Erythroblast (primary cell): Measurements from ENCODE around the gene HGF.

Experiments used
- GATA1 ChIP-seq: IDR thresholded peaks from 2 replicates; pipeline ENCODE4 v1.6.1; 2011; ENCODE audit warnings: low read depth, mild to moderate bottlenecking, control low read depth, low read length, moderate library complexity
- POLR2A ChIP-seq: IDR thresholded peaks from 2 replicates; pipeline ENCODE4 v1.6.1; 2011; ENCODE audit warnings: mild to moderate bottlenecking, low read length

DNA sequence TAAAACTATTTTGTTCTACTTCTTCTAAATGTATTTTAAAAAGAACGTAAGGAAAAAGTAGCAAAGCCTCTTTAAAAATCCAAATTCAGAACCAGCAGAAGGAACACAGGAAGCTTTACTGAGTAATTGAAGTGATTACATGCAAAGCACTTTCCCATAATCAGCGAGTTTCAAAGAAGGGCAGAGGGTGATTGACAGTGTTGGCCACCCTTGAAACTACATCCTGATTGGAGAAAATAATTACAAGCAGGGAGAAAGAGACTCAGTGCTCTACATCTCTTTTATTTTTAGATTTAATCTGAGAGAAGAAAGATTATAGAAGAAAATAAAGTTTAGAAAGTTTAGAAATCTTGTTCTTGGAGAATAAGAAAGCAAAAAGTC lies 20.3 kb upstream of the HGF start:
- no peak for TF ChIP-seq POLR2A
- TF ChIP-seq GATA1 = no peak
